ENCODE measurements around the gene GGT6. TPM values are rescaled to one million over a fixed set of nuclear protein-coding genes. Genes with fewer than 3 reads are reported as not detected.

The GGT6 gene
- total RNA-seq, 2 experiments from 2014 or later, result not detected

DNA sequence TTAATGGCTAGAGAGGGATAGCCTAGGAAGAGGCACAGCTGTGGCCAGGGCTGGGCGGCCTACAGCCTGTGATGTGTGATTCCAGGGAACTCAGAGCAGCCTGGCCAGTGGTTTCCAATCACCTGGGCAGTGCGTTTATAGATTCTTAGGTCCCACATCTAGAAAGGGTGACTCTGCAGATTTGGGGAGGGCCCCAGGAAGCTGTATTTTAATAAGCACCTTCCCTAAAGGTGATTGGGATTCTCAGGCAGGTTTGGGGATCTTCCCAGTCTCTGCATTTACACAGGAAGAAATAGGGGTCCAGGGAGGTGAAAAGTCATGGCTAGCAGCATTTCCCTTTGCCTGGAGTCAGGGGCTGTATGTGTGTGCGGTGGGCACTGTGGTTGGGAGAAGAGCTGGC lies 52.2 kb downstream of the GGT6 start:
- H3K27me3 Mint-ChIP-seq, result no peaks in the 10 kb centered on the region
- no peaks in the 10 kb centered on the region for H3K9me3 Mint-ChIP-seq
- DNase-seq (no peak), ATAC-seq (ENCODE audit: low read depth) (no peak)
- H3K27ac Mint-ChIP-seq, result peak overlapping the region; percentile 10
- H3K4me1 Mint-ChIP-seq, result peaks cover 43% of the 10 kb centered on the region
- POLR2A ChIA-PET, result interaction anchor here (1.4 to 1.7 kb wide), 2 partner anchors 9 to 27 kb away, joined by 6 to 7 read pairs; partner anchors contain the start of gene SPNS2
- H3K4me3 Mint-ChIP-seq, result no peak overlapping the region
- H3K36me3 Mint-ChIP-seq, result no peaks in the 10 kb centered on the region

DNA sequence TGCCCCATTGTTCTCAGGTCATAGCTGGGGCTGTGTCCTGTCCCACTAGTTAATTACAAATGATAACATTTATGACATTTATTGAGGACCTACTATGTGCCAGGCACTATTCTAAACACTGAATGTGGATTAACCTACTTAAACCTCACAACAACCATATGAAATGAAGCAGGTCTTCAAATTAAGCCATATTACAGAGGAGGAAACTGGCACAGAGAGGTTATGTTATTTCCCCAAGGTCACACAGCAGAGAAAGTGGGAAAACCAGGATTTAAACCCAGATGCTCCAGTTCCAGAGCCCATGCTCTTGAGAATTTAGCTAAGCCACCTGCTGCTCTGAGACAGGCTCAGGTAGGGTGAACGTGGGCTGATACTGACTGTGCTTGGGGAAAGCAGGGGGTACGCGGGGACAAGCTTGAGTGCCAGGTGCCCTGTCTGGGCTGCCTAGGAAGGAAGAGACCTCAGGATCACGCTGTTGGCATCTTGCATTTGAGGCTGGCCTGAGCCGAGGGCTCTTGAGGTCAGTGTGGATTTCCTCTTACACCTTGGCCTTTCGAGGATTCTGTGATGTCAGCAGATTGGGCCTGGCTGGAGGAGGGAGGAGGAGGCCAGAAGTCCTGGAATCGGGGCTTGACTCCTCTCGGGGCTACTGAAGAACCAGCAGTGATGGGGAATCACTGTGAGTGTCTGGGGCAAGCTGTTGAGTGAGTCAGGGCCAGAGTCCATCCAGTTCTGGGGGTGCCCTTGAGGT lies 52.8 kb downstream of the GGT6 start:
- Mint-ChIP-seq H3K9me3 (no peaks in the 10 kb centered on the region), H3K27ac (peak overlapping the region; percentile 31), H3K4me1 (peaks cover 43% of the 10 kb centered on the region), H3K4me3 (no peak overlapping the region), H3K36me3 (no peaks in the 10 kb centered on the region), H3K27me3 (peaks cover 5% of the 10 kb centered on the region)
- no peak for ATAC-seq (ENCODE audit: low read depth)
- POLR2A ChIA-PET, result no interaction called here
- no peak for DNase-seq

Other genes starting within 250 kb of the GGT6 start
- 10 to 100 TPM; 65.6 to 69.4 TPM for gene UBE2G1, start 193.9 kb downstream of the GGT6 start, total RNA-seq
- gene SPNS3, start 126.6 kb downstream of the GGT6 start, total RNA-seq, result 10 to 100 TPM; 26.5 to 32.9 TPM
- gene SPNS2, start 61.7 kb downstream of the GGT6 start, total RNA-seq, result 1 to 10 TPM; 6.7 to 6.9 TPM
- 10 to 100 TPM; 59.1 to 61.6 TPM for gene MYBBP1A, start 5.2 kb downstream of the GGT6 start, total RNA-seq
- not detected for gene SMTNL2, start 24.0 kb upstream of the GGT6 start, total RNA-seq
- gene ALOX15, start 81.1 kb upstream of the GGT6 start, total RNA-seq, result not detected
- gene PELP1, start 143.6 kb upstream of the GGT6 start, total RNA-seq, result 10 to 100 TPM; 73.8 to 74.7 TPM
- gene ARRB2, start 150.1 kb upstream of the GGT6 start, total RNA-seq, result 100 to 1,000 TPM; 325 to 330 TPM
- gene MED11, start 170.9 kb upstream of the GGT6 start, total RNA-seq, result 10 to 100 TPM; 29.4 to 32.2 TPM
- gene ZMYND15, start 179.3 kb upstream of the GGT6 start, total RNA-seq, result under 1 TPM in 1 of 2 experiments, not detected in 1; 0.17 TPM
- 1 to 10 TPM; 2.7 to 3.0 TPM for gene CXCL16, start 179.4 kb upstream of the GGT6 start, total RNA-seq
- gene TM4SF5, start 211.3 kb upstream of the GGT6 start, total RNA-seq, result not detected
- gene VMO1, start 225.8 kb upstream of the GGT6 start, total RNA-seq, result not detected
- not detected for gene GLTPD2, start 228.4 kb upstream of the GGT6 start, total RNA-seq
- gene PSMB6, start 235.6 kb upstream of the GGT6 start, total RNA-seq, result 10 to 100 TPM; 81.4 to 83.1 TPM
- gene PLD2, start 246.6 kb upstream of the GGT6 start, total RNA-seq, result 10 to 100 TPM; 18.8 to 21.7 TPM

Measured in activated naive CD8-positive, alpha-beta T cell treated with anti-CD3 and anti-CD28 coated beads, Interleukin-2, amount 10 ng/mL, durations not matched to agents 7 days and 5 days (primary cell).